SK-N-SH (cell line): ENCODE results near the gene PIAS2. TPM values are rescaled to one million over a fixed set of nuclear protein-coding genes. Genes with fewer than 3 reads are reported as not detected.

Experiments used
- CTCF ChIA-PET: fragments of 300-600, 350-600 bp; formaldehyde crosslinking; extraction: SDS; loops from one replicate; lab custom pipeline; 2021; lab: Yijun Ruan, JAX
- POLR2A ChIA-PET: fragments of 350-600 bp; sonication (Branson Sonifier 250); formaldehyde crosslinking; extraction: SDS; loops from one replicate; lab custom pipeline; 2020; ENCODE audit warnings: antibody characterized with exemption, inconsistent platforms; lab: Yijun Ruan, JAX
- DNase-seq: peaks from one replicate; pipeline ENCODE4 v3.0.0; 2012
- H2AFZ ChIP-seq: fragments of 200-600 bp; sonication (generic); 2 replicates; pipeline ENCODE4 v1.8.1; 2016; ENCODE audit warnings: antibody characterized with exemption, mild to moderate bottlenecking, low read depth
- H3F3A ChIP-seq: fragments of 200-600 bp; sonication (generic); replicated peaks from 2 replicates; pipeline ENCODE3; 2016; ENCODE audit warnings: antibody characterized with exemption, mild to moderate bottlenecking; ENCODE audit not compliant: insufficient read depth
- H3K27ac ChIP-seq, 2 experiments: fragments of 200-500 bp in 1 of 2; fragments of 200-600 bp in 1 of 2; sonication (Bioruptor generic) in 1 of 2; sonication (generic), shearing (Covaris generic) in 1 of 2; 2 replicates each; pipeline versions ENCODE4 v1.5.1 to v1.6.1; 2014 to 2016; ENCODE audit warnings: low read depth in 2 of 2, inconsistent platforms in 1 of 2, low read length in 1 of 2, mild to moderate bottlenecking in 1 of 2, mixed read lengths in 1 of 2
- H3K27me3 ChIP-seq: fragments of 200-600 bp; sonication (generic), shearing (Covaris generic); 2 replicates; pipeline ENCODE4 v1.6.1; 2016; ENCODE audit warnings: mixed run types; ENCODE audit not compliant: insufficient read depth
- H3K36me3 ChIP-seq, 2 experiments: fragments of 200-500 bp in 1 of 2; fragments of 200-600 bp in 1 of 2; sonication (Bioruptor generic) in 1 of 2; sonication (generic) in 1 of 2; replicated peaks in 1 of 2; 2 replicates each; pipeline versions ENCODE3 to v1.5.1; 2014 to 2016; ENCODE audit warnings: low read length in 1 of 2, mild to moderate bottlenecking in 1 of 2; ENCODE audit not compliant: insufficient read depth in 2 of 2, control insufficient read depth in 1 of 2
- H3K4me1 ChIP-seq, 2 experiments: fragments of 200-500 bp in 1 of 2; fragments of 200-600 bp in 1 of 2; sonication (Bioruptor generic) in 1 of 2; sonication (generic), shearing (Covaris generic) in 1 of 2; 2 replicates each; pipeline versions ENCODE4 v1.5.1 to v1.6.1; 2014 to 2016; ENCODE audit warnings: low read depth in 1 of 2, low read length in 1 of 2, mixed run types in 1 of 2; ENCODE audit not compliant: insufficient read depth in 2 of 2, control insufficient read depth in 1 of 2
- H3K4me2 ChIP-seq: fragments of 200-600 bp; sonication (generic), shearing (Covaris generic); 2 replicates; pipeline ENCODE4 v1.6.1; 2017; ENCODE audit warnings: mixed run types
- H3K4me3 ChIP-seq, 2 experiments: fragments of 200-500 bp in 1 of 2; fragments of 200-600 bp in 1 of 2; sonication (Bioruptor generic) in 1 of 2; sonication (generic), shearing (Covaris generic) in 1 of 2; 2 replicates each; pipeline versions ENCODE4 v1.5.1 to v1.8.1; 2014 to 2016; ENCODE audit warnings: low read depth in 2 of 2, inconsistent platforms in 1 of 2, low read length in 1 of 2, mild to moderate bottlenecking in 1 of 2, mixed read lengths in 1 of 2, moderate library complexity in 1 of 2
- H3K79me2 ChIP-seq: fragments of 200-600 bp; sonication (generic); 2 replicates; pipeline ENCODE4 v1.8.1; 2017; ENCODE audit warnings: mild to moderate bottlenecking; ENCODE audit not compliant: insufficient read depth
- H3K9ac ChIP-seq: fragments of 200-600 bp; sonication (generic); 2 replicates; pipeline ENCODE4 v1.6.1; 2017; ENCODE audit warnings: mixed run types
- H3K9me2 ChIP-seq: fragments of 200-600 bp; sonication (generic); 2 replicates; pipeline ENCODE4 v1.6.1; 2017; ENCODE audit warnings: mixed run types
- H3K9me3 ChIP-seq: fragments of 200-600 bp; sonication (generic); 2 replicates; pipeline ENCODE4 v1.6.1; 2017; ENCODE audit warnings: mixed run types, mild to moderate bottlenecking, moderate library complexity
- H4K20me1 ChIP-seq: fragments of 200-600 bp; sonication (generic); 2 replicates; pipeline ENCODE4 v1.6.1; 2017; ENCODE audit warnings: mild to moderate bottlenecking, mixed run types; ENCODE audit not compliant: insufficient read depth
- EP300 ChIP-seq, 2 experiments: IDR thresholded peaks; 2 replicates each; pipeline versions ENCODE4 v1.4.0 to v1.6.1; 2012; ENCODE audit warnings: borderline replicate concordance in 1 of 2, low read depth in 1 of 2, low read length in 1 of 2
- FOSL2 ChIP-seq: IDR thresholded peaks from 2 replicates; pipeline ENCODE4 v1.4.0; 2012; ENCODE audit warnings: low read depth, mild to moderate bottlenecking, moderate library complexity, borderline replicate concordance
- FOXM1 ChIP-seq: IDR thresholded peaks from 2 replicates; pipeline ENCODE4 v1.4.0; 2012; ENCODE audit warnings: low read depth, mild to moderate bottlenecking
- GATA2 ChIP-seq: sonication (generic); formaldehyde crosslinking; IDR thresholded peaks from 2 replicates; pipeline ENCODE4 v1.5.0; 2020; ENCODE audit warnings: mild to moderate bottlenecking, missing genetic modification reagents
- JUND ChIP-seq: IDR thresholded peaks from 2 replicates; pipeline ENCODE4 v1.4.0; 2012
- MEF2A ChIP-seq: IDR thresholded peaks from 2 replicates; pipeline ENCODE4 v1.4.0; 2012; ENCODE audit warnings: low read depth, borderline replicate concordance
- MXI1 ChIP-seq: IDR thresholded peaks from 2 replicates; pipeline ENCODE4 v1.6.1; 2012; ENCODE audit warnings: mild to moderate bottlenecking, low read depth, low read length, improper control_type of control experiment
- NRF1 ChIP-seq: IDR thresholded peaks from 2 replicates; pipeline ENCODE4 v1.6.1; 2012; ENCODE audit warnings: low read depth, mild to moderate bottlenecking, low read length
- POLR2AphosphoS5 ChIP-seq: IDR thresholded peaks from 2 replicates; pipeline ENCODE4 v1.6.1; 2012; ENCODE audit warnings: low read depth, low read length
- RAD21 ChIP-seq: IDR thresholded peaks from 2 replicates; pipeline ENCODE4 v1.6.1; 2012; ENCODE audit warnings: mild to moderate bottlenecking, low read length
- RFX5 ChIP-seq: IDR thresholded peaks from 2 replicates; pipeline ENCODE4 v1.6.1; 2012; ENCODE audit warnings: mild to moderate bottlenecking, improper control_type of control experiment, low read length
- SIN3A ChIP-seq: IDR thresholded peaks from 2 replicates; pipeline ENCODE4 v1.6.1; 2012; ENCODE audit warnings: low read depth, mild to moderate bottlenecking, low read length, moderate library complexity, borderline replicate concordance
- TAF1 ChIP-seq: IDR thresholded peaks from 2 replicates; pipeline ENCODE4 v1.6.1; 2012; ENCODE audit warnings: low read depth, mild to moderate bottlenecking, low read length, moderate library complexity, borderline replicate concordance
- TEAD4 ChIP-seq: IDR thresholded peaks from 2 replicates; pipeline ENCODE4 v1.4.0; 2012; ENCODE audit warnings: mild to moderate bottlenecking, borderline replicate concordance; ENCODE audit not compliant: insufficient read depth
- YY1 ChIP-seq: IDR thresholded peaks from 2 replicates; pipeline ENCODE4 v1.4.0; 2012; ENCODE audit warnings: low read depth, mild to moderate bottlenecking
- polyA plus RNA-seq, 3 experiments: library from polyadenylated mRNA; depleted of rRNA; stranded (reverse); fragments of >200 nt; gene quantifications; 2 replicates each; pipeline ENCODE4 v1.2.3, GENCODE V29; 2012
- TF ChIP-seq, protein P1 (sequence below): IDR thresholded peaks from 2 replicates; pipeline ENCODE4 v1.6.1; 2012; ENCODE audit warnings: mild to moderate bottlenecking, low read depth, low read length, moderate library complexity
- TF ChIP-seq, protein P2 (sequence below): IDR thresholded peaks from 2 replicates; pipeline ENCODE4 v1.4.0; 2012; ENCODE audit warnings: low read depth, borderline replicate concordance
- TF ChIP-seq, protein P3 (sequence below): IDR thresholded peaks from 2 replicates; pipeline ENCODE4 v1.4.0; 2012; ENCODE audit warnings: low read depth
- TF ChIP-seq, protein P4 (sequence below): fragments of 150-350 bp; IDR thresholded peaks from 2 replicates; pipeline ENCODE4 v1.6.1; 2016; ENCODE audit warnings: mild to moderate bottlenecking, low read depth, low read length
- TF ChIP-seq, protein P5 (sequence below): fragments of 150-350 bp; IDR thresholded peaks from 2 replicates; pipeline ENCODE4 v1.6.1; 2017; ENCODE audit warnings: antibody characterized with exemption, low read length, low read depth, borderline replicate concordance

The PIAS2 gene
- polyA plus RNA-seq, 1 of the 3 experiments (the other 2 are of a cell fraction): 9.0 TPM

DNA sequence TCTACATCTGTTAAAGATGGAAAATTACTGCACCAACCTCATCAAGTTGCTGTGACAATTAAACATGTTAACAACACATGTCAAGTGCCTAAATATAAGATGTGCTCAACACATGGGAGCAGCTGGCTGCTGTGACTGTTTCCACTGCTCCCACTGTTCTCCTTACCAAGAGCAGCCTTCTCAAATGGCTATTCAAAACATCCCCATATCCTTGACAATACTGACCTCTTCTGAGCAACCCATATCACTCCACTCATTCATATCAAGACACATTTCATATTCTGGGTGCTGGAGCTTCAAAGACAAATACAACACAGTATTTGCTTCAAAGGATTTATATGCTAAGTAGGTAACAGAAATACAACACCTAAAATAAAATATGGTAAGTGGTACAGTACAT lies 60.3 kb downstream of the PIAS2 start:
- Histone ChIP-seq H3K4me1 (no peaks in the 10 kb centered on the region), H3K9ac (no peak overlapping the region), H3F3A (no peaks in the 10 kb centered on the region), H3K27ac (no peak overlapping the region), H3K9me3 (no peaks in the 10 kb centered on the region), H3K4me3 (no peak overlapping the region), H3K79me2 (no peaks in the 10 kb centered on the region), H3K9me2 (no peaks in the 10 kb centered on the region), H3K27me3 (no peaks in the 10 kb centered on the region), H3K4me2 (no peak overlapping the region), H4K20me1 (no peaks in the 10 kb centered on the region), H2AFZ (no peak overlapping the region), H3K36me3 (peaks cover 0 to 20% of the 10 kb centered on the region in 2 experiments)
- no peak for DNase-seq
- ChIA-PET CTCF (interaction anchor here (1.0 kb wide), 1 partner anchor 200 kb away, joined by 3 read pairs; the partner anchor contains the start of gene LOXHD1), POLR2A (no interaction called here)
- no peak for TF ChIP-seq YY1
- TF ChIP-seq GATA2 (CRISPR knock-in tag): no peak
- no peak for TF ChIP-seq TEAD4
- TF ChIP-seq, protein P1, sequence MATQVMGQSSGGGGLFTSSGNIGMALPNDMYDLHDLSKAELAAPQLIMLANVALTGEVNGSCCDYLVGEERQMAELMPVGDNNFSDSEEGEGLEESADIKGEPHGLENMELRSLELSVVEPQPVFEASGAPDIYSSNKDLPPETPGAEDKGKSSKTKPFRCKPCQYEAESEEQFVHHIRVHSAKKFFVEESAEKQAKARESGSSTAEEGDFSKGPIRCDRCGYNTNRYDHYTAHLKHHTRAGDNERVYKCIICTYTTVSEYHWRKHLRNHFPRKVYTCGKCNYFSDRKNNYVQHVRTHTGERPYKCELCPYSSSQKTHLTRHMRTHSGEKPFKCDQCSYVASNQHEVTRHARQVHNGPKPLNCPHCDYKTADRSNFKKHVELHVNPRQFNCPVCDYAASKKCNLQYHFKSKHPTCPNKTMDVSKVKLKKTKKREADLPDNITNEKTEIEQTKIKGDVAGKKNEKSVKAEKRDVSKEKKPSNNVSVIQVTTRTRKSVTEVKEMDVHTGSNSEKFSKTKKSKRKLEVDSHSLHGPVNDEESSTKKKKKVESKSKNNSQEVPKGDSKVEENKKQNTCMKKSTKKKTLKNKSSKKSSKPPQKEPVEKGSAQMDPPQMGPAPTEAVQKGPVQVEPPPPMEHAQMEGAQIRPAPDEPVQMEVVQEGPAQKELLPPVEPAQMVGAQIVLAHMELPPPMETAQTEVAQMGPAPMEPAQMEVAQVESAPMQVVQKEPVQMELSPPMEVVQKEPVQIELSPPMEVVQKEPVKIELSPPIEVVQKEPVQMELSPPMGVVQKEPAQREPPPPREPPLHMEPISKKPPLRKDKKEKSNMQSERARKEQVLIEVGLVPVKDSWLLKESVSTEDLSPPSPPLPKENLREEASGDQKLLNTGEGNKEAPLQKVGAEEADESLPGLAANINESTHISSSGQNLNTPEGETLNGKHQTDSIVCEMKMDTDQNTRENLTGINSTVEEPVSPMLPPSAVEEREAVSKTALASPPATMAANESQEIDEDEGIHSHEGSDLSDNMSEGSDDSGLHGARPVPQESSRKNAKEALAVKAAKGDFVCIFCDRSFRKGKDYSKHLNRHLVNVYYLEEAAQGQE: no peak
- TF ChIP-seq RAD21: no peak
- TF ChIP-seq MEF2A: no peak
- TF ChIP-seq SIN3A: no peak
- TF ChIP-seq, protein P2, sequence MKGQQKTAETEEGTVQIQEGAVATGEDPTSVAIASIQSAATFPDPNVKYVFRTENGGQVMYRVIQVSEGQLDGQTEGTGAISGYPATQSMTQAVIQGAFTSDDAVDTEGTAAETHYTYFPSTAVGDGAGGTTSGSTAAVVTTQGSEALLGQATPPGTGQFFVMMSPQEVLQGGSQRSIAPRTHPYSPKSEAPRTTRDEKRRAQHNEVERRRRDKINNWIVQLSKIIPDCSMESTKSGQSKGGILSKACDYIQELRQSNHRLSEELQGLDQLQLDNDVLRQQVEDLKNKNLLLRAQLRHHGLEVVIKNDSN: no peak
- TF ChIP-seq RFX5: no peak
- TF ChIP-seq, protein P3, sequence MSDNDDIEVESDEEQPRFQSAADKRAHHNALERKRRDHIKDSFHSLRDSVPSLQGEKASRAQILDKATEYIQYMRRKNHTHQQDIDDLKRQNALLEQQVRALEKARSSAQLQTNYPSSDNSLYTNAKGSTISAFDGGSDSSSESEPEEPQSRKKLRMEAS: no peak
- no peak for TF ChIP-seq NRF1
- no peak for TF ChIP-seq FOXM1
- no peak for TF ChIP-seq JUND
- TF ChIP-seq TAF1: no peak

DNA sequence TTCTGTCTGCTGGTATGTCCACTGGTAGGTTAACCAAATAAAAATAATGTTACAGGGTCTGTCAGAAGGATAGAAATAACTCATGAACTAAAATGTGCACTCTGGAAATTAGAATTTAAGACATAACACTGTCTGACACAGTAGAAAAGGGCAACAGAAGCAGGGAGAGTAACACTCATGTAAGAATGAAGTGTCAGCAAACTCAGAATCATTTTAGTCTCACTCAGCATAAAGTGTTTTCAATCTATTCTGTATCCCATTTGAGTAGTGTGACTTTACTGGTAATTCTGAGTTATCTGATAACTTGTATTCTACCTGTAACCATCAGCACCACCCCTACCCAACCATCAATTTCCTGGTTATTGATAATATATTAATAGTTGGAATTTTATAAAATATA lies 68.3 kb downstream of the PIAS2 start:
- H4K20me1 ChIP-seq: no peaks in the 10 kb centered on the region
- no peak overlapping the region for H3K27ac ChIP-seq
- DNase-seq: no peak
- peaks cover 17 to 24% of the 10 kb centered on the region in 2 experiments for H3K36me3 ChIP-seq
- H3K27me3 ChIP-seq: no peaks in the 10 kb centered on the region
- no peak overlapping the region for H2AFZ ChIP-seq
- no peaks in the 10 kb centered on the region for H3K9me3 ChIP-seq
- no peaks in the 10 kb centered on the region for H3K9me2 ChIP-seq
- H3K79me2 ChIP-seq: no peaks in the 10 kb centered on the region
- ChIA-PET CTCF (no interaction called here), POLR2A (no interaction called here)
- no peak overlapping the region for H3K4me3 ChIP-seq
- no peak overlapping the region for H3K4me2 ChIP-seq
- H3K4me1 ChIP-seq: no peaks in the 10 kb centered on the region
- H3K9ac ChIP-seq: no peak overlapping the region
- H3F3A ChIP-seq: no peaks in the 10 kb centered on the region
- TF ChIP-seq FOXM1: no peak
- no peak for TF ChIP-seq NRF1
- no peak for TF ChIP-seq FOSL2
- TF ChIP-seq SIN3A: no peak
- TF ChIP-seq, protein P4, sequence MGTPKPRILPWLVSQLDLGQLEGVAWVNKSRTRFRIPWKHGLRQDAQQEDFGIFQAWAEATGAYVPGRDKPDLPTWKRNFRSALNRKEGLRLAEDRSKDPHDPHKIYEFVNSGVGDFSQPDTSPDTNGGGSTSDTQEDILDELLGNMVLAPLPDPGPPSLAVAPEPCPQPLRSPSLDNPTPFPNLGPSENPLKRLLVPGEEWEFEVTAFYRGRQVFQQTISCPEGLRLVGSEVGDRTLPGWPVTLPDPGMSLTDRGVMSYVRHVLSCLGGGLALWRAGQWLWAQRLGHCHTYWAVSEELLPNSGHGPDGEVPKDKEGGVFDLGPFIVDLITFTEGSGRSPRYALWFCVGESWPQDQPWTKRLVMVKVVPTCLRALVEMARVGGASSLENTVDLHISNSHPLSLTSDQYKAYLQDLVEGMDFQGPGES: no peak
- TF ChIP-seq, protein P5, sequence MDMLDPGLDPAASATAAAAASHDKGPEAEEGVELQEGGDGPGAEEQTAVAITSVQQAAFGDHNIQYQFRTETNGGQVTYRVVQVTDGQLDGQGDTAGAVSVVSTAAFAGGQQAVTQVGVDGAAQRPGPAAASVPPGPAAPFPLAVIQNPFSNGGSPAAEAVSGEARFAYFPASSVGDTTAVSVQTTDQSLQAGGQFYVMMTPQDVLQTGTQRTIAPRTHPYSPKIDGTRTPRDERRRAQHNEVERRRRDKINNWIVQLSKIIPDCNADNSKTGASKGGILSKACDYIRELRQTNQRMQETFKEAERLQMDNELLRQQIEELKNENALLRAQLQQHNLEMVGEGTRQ: no peak
- TF ChIP-seq POLR2AphosphoS5: no peak
- no peak for TF ChIP-seq MXI1
- TF ChIP-seq EP300 (IDR thresholded peaks at IDR 0.05; ENCODE audit: borderline replicate concordance in 1 of 2, low read depth in 1 of 2, low read length in 1 of 2): no peak
